Fibroblast of the conjunctiva (primary cell): ENCODE results near the gene PHLPP1.
"Not testable (repeated sequence)": the region's sequence is repeated elsewhere in the genome, so short reads cannot be mapped to it uniquely, and the experiment has no call there.

Experiments used
- DNase-seq: peaks from one replicate; pipeline ENCODE4 v3.0.0-alpha.2; 2010; ENCODE audit warnings: low read depth

The PHLPP1 gene

DNA sequence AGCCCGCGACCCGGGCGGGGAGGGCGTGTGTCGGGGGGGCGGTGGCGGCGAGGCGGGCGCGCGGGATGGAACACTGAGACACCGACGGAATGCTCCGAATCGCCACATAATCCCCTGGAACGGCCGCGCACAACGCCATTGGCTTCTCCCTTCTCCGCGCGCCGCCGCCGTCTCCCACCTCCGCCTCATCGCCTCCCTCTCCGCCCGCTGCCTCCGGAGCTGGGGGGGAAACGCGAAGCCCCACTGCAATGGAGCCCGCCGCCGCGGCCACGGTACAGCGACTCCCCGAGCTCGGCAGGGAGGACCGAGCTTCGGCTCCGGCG is at the start of gene PHLPP1:
TSS of gene PHLPP1 (plus strand) at position 106 of the 323 bp plus-strand sequence. CDS start at position 249, 143 bp downstream.
- DNase-seq = no peak

DNA sequence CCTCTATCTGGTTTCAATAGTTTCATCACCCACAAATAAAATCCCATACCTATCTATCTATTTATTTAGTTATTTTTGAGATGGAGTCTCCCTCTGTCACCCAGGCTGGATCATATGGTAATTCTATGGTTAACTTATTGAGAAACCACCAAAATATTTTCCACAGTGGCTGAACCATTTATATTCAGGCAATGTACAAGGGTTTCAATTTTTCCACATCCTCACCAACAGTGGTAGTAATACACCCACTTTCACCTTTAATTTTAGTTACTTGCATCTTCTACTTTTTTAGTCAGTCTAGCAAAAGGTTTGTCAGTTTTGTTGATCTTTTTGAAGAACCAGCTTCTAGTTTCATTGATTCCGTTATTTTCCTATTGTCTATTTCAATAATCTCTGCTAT is 46.1 kb upstream of the PHLPP1 start:
- DNase-seq = no peak

DNA sequence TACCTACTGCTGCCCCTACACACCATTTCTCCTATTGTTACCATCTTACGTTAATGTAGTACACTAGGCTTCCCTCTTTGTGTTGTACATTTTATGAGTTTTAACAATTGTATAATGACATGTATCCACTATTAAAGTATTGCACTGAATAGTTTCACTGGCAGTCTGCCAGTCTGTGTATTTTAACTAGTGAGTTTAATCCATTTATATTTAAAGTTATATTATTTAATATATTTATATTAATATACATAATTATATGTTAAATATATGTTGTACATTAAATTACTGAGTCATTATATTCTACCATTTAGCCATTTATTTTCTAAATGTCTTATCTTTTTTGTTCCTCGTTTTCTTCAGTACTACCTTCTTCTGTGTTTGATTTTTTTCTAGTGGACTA is 44.8 kb upstream of the PHLPP1 start:
- DNase-seq = no peak

DNA sequence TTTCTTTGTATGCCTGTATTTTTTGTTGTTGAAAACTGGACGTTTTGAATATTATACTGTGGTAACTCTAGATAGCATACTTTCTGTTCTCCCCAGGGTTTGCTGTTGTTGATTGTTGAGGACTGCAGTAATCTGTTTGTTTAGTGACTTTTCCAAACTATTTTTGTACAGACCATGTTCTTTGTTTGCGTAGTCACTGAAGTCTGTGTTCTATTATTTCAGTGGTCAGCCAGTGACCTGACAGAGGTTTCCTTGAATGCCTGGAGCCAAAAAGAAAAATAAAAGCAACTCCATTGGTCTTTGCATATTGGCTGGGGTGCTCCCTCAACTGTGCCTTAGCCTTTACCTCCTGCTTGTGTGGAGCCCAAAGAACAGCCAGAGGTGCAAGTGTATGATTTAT is 42.7 kb upstream of the PHLPP1 start:
- DNase-seq = no peak

DNA sequence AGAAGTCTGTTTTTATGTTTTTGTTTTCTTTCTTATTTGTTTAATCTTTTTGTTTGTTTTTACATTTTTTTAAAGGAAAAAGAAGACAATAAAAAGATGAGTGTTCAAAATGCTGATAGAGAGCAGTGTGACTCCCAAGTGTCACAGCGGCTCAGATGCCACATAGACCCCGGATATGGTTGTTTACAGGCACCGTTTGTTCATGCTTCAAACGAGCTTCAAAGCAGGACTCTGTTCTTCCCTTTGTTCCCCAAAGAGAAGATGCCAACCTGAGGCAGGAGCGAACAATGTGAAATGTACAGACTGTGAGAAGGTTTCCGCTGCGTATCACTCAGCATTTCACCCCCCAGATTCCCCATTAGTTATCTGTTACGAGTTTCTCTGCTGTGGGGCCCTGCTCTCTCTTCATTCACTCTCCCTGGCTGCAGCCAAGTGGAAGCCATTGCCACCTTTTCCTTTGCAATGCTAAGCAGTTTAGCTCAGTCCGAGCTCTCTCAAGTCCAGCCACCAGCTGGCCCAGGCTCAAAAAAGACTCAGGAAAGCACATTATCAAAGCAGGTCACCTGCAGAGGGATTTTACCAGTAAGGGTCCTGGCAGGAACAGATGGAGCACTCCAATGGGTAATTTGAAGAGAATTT is 36.4 kb upstream of the PHLPP1 start:
- no peak for DNase-seq

DNA sequence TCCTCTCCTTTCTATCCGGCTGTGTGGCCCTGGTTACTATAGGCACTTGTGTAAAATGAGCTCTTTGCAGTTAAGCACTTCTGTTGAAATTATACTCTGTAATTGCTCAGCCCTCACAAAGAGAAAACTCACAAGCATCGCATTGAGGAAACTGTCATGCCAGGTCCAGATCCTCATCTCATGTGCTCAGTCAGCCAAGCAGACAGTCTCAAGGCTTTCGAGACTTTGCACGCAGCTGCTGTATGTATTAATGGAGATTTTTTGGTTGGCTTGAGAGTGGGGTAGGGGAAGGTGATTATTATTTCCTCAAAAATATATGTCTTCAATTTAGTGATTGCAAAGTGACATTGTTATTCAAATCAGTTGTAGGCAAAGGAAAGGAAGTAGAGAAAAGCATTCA is 33.0 kb upstream of the PHLPP1 start:
- DNase-seq = no peak

DNA sequence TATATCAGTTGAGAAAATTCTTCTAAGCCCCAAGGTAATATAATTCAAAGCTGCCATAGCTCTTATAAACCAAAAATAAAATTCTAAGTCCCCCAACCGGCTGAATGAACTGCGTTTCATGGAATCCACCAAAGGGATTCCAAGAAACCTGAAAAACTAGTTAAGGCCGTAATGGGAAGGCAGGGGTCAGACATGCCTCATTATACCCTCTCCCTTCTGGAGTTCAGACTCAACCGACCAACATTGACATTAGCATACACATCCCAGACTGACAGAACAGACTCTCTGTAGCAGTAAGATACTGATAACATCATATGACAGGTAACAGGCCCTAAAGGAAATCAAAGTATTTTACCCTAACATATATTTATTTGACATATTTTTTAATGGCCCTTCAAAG is 31.4 kb upstream of the PHLPP1 start:
- DNase-seq = no peak

DNA sequence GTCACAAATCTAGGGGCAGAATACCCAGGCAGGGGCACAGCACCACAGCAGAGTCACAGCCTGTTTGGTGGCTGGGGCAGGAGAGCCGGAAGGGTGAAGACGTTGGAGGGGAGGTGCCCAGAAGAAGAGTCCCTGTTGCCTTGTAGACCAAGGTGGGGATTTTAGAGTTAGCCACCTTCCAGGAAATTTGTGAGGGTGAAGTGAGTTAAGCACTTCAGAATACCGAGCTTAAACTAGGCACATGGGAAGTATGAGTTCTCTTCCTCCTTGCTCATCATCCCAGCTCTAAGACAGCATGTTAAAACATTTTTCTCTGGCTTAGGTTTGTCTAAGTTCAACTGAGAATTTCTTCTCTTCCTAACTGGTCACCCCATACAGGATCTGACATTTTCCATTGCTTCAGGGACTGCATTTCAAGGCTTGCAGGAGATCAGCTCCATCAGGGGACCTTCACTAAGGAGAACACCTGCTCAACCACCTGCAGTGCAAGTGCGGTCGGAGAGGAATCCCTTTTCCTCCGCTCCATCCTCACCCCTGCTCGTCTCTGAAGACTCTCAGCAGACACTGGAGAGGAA is 26.5 kb upstream of the PHLPP1 start:
- no peak for DNase-seq

DNA sequence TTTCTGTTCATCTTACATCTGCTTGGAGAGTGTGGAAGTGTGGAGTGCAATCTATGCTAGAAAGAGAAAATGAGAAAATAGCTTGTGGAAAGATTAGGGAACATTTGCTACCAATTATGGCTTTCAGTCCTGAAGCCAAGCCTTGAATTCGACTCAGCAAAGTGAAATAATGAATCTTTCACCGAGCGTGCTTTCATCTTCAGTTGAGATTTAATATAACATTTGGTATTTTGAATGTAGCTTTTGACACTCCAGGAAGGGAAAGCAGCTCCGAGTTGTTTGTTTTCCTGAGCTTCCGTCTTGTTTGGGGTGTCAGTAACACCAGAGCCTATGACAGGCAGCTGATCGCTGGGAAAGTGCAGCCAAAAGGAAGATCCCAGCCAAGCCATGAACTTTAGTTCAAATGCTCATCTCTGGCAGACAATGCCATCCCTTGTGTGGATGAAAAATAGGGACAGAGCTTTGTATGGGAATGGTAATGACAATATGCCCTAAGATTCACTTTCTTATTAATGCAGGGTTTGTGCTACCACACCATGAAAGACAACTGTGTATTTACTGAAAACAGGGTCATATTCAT is 25.0 kb upstream of the PHLPP1 start:
- no peak for DNase-seq

DNA sequence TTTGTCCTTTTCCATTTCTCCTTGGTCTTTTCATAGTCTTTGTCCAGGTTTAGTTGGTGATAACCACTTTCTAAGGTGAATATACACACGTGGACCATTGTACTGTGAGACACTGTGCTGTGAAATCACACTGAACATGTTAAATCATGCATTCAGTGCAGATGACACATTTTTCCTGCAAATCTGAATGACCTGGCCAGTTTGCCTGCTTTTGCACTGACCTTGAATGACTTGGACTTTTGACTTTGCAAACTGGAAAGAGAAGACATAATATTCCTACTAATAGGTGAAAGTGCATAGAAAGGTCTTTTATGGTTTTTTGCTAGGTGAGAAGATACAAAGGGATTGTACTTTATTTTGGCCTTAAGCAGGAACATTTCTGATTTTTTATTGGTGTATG is 21.7 kb upstream of the PHLPP1 start:
- DNase-seq = no peak

DNA sequence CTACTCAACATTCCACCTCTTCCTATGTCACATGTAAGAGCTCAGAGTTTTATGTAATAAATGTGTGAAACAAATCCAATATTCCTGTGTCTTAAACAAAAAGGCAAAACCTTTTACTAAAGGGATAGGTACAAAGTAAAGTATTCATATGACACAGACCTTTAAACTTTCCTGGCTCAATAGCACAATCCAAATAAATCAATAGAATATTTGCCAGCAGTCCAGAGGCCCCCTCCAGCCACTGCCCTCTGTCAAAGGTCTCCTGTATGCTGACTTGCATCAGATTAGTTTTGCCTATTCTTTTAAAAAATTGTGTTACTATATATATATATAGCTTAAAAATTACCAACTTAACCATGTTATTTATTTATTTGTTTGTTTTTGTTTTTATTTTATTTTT is 17.7 kb upstream of the PHLPP1 start:
- no peak for DNase-seq

DNA sequence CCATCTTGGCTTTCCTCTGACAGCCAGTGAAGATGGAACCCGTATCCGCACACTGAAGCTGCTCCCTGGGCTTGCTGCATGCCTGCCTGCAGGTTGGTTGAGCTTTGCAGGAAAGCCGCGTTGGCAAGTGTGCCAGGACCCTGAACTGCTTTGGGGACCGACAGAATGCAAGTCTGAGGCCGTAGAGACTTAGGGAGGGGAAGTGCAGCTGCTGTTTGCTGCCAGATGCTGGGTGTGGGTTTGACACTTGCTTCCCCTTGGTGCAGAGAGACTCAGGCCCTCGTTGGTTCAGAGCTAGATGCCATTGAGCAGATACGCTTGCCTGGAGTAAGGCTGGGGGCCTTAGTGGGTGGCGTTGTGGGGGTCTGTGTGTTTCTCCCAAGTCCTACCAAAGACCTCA is 13.1 kb upstream of the PHLPP1 start:
- no peak for DNase-seq

DNA sequence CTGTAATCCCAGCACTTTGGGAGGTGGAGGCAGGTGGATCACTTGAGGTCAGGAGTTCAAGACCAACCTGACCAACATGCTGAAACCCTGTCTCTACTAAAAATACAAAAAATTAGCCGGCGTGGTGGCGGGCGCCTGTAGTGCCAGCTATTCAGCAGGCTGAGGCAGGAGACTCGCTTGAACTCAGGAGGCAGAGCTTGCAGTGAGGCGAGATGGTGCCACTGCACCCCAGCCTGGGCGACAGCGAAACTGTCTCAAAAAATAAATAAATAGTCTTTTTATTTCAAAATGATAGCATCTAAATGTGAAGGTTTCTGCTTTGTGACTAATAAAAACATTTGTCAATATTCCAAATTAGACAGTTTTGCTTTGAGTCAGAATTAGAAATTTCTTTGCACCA is 8.5 kb upstream of the PHLPP1 start:
- not testable (repeated sequence) for DNase-seq

DNA sequence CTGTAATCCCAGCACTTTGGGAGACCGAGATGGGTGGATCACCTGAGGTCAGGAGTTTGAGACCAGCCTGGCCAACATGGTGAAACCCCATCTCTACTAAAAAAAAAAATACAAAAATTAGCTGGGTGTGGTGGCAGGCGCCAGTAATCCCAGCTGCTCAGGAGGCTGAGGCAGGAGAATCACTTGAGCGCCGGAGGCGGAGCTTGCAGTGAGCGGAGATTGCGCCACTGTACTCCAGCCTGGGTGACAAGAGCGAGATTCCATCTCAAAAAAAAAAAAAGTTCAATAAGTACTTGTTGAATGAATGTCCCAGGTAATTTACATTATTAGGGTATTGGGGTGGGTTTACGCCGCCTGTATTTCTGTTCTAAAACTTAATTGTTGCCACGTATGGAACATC is 5.4 kb upstream of the PHLPP1 start:
- DNase-seq = not testable (repeated sequence)

DNA sequence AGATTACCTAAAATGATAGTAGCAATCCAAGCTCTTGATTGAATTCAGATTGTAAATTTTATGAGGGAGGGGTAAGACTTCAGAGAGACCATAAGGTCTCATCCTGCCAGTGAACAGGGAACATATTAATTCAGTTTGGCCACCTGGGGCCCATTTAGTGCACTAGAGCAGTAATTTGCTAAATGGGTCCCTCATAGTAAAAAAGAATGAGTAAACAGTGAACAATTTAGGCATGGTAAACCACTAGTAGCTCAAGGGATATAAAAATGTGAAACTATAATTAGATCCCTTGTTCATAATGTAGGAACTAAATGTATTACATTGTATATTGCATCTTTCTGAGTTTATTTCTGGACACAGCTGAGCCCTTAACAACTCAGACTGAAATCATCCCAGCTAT is 4.9 kb upstream of the PHLPP1 start:
- DNase-seq = no peak

DNA sequence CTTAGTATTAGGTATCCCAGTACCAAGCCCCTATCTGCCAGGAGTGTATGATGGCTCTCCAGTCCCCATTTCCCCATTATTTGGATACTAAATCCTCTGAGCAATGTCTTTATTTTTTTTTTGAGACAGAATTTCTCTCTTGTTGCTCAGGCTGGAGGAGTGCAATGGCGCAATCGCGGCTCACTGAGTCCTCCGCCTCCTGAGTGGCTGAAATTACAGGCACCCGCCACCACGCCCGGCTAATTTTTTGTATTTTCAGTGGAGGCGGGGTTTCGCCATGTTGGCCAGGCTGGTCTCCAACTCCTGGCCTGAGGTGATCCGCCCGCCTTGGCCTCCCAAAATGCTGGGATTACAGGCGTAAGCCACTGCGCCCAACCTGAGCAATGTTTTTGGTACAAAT is 3.6 kb upstream of the PHLPP1 start:
- DNase-seq = no peak

DNA sequence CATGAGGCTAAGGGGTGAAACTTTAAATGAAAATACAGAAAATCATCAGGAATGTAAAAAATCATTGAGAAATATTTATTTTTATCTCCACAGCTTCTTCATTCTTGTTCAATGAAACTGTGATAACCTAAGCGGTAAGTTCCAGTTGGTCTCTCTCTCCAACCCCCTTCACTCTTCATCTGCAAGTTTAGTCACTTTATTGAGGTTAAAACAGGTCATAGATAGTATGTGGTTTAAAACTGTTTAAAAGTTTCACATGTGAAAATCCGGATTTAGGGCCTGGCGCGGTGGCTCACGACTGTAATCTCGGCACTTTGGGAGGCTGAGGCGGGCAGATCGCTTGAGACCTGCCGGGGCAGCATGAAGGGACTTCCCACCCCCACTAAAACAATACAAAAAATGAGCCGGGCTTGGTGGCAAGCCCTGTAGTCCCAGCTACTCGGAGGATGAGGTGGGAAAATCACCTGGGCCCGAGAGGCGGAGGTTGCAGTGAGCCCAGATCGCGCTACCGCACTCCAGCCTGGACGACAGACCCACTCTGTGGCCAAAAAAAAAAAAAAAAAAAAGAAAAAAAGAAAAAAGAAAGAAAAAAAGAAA is 1.6 kb upstream of the PHLPP1 start:
- no peak for DNase-seq

DNA sequence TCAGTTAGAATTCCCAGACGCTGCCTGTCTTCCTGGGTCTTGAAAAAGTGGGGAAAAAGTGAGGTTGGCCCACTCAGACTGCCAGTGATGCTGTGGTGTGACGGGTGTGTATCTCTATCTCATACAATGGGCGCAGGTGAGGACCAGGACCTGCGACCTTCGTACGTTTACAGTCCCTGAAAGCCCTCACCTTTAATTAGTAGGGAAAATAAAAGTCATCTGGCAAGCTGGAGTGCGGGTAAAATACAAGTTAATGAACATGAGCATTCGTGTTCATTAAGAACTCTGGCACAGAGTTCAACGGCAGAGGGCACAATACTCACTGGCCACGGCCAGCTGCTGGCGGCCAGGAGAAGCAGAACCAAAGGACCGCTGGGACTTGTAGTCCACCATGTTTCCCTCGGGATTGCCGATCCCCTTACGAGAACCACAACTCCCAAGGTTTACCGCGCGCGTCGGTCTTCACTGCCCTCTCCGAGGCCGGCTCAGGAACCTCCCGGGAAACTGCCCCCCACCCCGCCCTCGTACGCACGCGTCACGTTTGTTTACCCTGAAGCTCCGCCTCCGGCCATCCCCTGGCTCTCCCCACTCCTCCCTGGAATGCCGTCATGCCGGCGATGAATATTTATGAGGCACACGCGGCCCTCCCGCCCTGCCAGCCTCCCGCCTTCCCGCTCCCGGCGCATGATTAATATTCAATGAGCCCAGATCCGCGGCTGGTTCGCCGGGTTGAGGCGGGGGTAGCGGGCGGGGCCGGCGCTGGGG is 488 bp upstream of the PHLPP1 start:
- peak; percentile 100 for DNase-seq

DNA sequence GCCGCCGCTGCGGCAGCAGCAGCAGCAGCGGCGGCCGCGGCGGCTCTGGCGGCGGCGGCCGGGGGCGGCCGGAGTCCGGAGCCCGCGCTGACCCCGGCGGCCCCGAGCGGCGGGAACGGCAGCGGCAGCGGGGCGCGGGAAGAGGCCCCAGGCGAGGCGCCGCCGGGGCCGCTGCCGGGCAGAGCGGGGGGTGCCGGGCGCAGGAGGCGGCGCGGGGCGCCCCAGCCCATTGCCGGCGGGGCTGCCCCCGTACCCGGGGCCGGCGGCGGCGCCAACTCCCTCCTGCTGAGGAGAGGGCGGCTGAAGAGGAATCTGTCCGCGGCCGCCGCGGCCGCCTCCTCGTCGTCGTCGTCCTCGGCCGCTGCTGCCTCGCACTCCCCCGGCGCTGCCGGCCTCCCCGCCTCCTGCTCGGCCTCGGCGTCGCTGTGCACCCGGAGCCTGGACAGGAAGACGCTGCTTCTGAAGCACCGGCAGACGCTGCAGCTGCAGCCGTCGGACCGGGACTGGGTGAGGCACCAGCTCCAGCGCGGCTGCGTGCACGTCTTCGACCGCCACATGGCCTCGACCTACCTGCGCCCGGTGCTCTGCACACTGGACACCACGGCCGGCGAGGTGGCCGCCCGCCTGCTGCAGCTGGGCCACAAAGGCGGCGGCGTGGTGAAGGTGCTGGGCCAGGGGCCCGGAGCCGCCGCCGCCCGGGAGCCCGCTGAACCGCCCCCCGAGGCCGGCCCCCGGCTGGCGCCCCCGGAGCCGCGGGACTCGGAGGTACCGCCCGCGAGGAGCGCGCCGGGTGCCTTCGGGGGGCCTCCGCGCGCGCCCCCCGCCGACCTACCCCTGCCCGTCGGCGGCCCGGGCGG is 646 bp downstream of the PHLPP1 start:
- peak; percentile 17 for DNase-seq

DNA sequence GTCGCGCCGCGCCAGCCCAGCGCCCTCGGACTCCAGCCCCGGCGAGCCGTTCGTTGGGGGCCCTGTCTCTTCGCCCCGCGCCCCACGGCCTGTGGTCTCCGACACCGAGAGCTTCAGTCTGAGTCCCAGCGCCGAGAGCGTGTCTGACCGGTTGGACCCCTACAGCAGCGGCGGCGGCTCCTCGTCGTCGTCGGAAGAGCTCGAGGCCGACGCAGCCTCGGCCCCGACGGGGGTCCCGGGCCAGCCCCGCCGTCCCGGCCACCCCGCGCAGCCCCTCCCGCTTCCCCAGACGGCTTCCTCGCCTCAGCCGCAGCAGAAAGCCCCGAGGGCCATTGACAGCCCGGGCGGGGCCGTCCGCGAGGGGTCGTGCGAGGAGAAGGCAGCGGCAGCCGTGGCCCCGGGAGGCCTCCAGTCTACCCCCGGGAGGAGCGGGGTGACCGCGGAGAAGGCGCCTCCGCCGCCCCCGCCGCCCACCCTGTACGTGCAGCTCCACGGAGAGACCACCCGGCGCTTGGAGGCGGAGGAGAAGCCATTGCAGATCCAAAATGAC is 1.4 kb downstream of the PHLPP1 start:
- no peak for DNase-seq

DNA sequence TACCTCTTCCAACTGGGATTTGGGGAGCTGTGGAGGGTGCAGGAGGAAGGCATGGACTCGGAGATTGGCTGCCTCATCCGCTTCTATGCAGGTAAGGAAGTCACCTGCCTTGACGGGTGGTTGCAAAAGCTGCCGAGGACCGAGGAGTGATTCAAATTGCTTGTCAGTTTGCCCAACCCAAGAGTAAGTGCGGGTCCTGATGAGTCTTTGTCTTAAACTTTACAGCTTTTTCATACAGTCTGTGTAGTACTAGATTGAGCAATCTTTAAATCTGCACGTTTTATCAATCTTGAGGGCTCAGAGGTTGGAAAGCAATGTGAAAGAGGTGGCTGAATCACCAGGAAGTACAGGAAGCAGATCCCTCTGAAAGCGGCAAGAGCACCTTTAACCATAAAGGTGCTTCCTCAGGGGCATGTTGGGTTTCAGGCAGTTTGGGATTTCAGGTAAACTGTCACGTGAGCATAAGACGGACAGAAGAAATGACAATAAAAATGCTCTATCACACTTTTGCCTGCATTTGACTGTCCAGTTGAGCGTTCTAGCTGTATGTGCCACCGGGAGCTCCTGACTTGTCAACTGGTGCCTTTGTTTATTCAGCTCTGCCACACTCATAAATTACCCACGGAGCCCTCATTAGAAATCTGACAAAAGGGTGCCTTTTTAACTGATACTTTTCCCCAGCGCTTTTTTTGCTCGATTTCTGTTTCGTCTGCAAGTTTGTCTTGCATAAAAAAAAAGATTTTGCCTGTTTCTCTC is 2.0 kb downstream of the PHLPP1 start:
- peak; percentile 10 for DNase-seq
